B cell (primary cell): ENCODE measurements around the gene PCDH9. TPM values are rescaled to one million over a fixed set of nuclear protein-coding genes. Genes with fewer than 3 reads are reported as not detected.
A peak's percentile ranks its signal among the peaks of the same experiment; 100 is the strongest.

Source experiments
- ATAC-seq: fragments of 200-7000 bp; cut with Tn5 transposase; one replicate; pipeline ENCODE4 v1.10.0; 2021; ENCODE audit warnings: low read depth, mild to moderate bottlenecking, moderate number of reproducible peaks, moderate library complexity
- CTCF ChIA-PET: fragments of 350-600 bp; sonication (Branson Sonifier 250); formaldehyde crosslinking; loops from one replicate; lab custom pipeline; 2021; ENCODE audit warnings: antibody characterized with exemption, inconsistent platforms; lab: Charles Lee
- POLR2A ChIA-PET: fragments of 350-600 bp; sonication (Branson Sonifier 250); formaldehyde crosslinking; loops from one replicate; lab custom pipeline; 2021; ENCODE audit warnings: antibody characterized with exemption; lab: Charles Lee
- DNase-seq: peaks from one replicate; pipeline ENCODE4 v3.0.0; 2013
- H2AFZ ChIP-seq: 2 replicates; pipeline ENCODE4 v1.6.1; 2012; ENCODE audit warnings: mild to moderate bottlenecking, low read depth, low read length; ENCODE audit not compliant: insufficient read depth, poor library complexity, severe bottlenecking
- H3K27ac ChIP-seq, 2 donors: 1 replicate in 1 of 2; 2 replicates in 1 of 2; pipeline ENCODE4 v1.5.1; 2012 to 2013; ENCODE audit warnings: low read length in 2 of 2, mild to moderate bottlenecking in 2 of 2, moderate library complexity in 1 of 2
- H3K27me3 ChIP-seq, 4 experiments: fragments of 200-600 bp in 1 of 4; sonication (generic) in 1 of 4; replicated peaks in 1 of 4; 1 replicate in 2 of 4; 2 replicates in 2 of 4; pipeline versions ENCODE4 v1.6.1 to v1.7.0; 2013 to 2016; ENCODE audit warnings: low read length in 3 of 4, mild to moderate bottlenecking in 2 of 4, mixed read lengths in 1 of 4, moderate library complexity in 1 of 4; ENCODE audit not compliant: insufficient read depth in 4 of 4, control insufficient read depth in 3 of 4; ENCODE audit errors: control extremely low read depth in 1 of 4
- H3K36me3 ChIP-seq, 2 experiments: replicated peaks in 1 of 2; 1 replicate in 1 of 2; 2 replicates in 1 of 2; pipeline versions ENCODE4 v1.6.1 to v1.7.1; 2013; ENCODE audit warnings: low read length in 1 of 2; ENCODE audit not compliant: insufficient read depth in 2 of 2, control insufficient read depth in 1 of 2; ENCODE audit errors: control extremely low read depth in 1 of 2, extremely low read depth in 1 of 2
- H3K4me1 ChIP-seq, 2 donors: fragments of 200-600 bp in 1 of 2; sonication (generic) in 1 of 2; 1 replicate in 1 of 2; 2 replicates in 1 of 2; pipeline versions ENCODE4 v1.5.1 to v1.6.1; 2013 to 2017; ENCODE audit warnings: low read length in 2 of 2; ENCODE audit not compliant: control insufficient read depth in 2 of 2, insufficient read depth in 2 of 2
- H3K4me2 ChIP-seq: replicated peaks from 2 replicates; pipeline ENCODE3; 2012; ENCODE audit warnings: mild to moderate bottlenecking, low read depth, low read length; ENCODE audit not compliant: poor library complexity, severe bottlenecking
- H3K4me3 ChIP-seq, 5 experiments: fragments of 200-600 bp in 1 of 5; sonication (generic) in 1 of 5; 1 replicate in 3 of 5; 2 replicates in 2 of 5; pipeline versions ENCODE4 v1.5.1 to v1.7.0; 2011 to 2016; ENCODE audit warnings: low read length in 4 of 5, mild to moderate bottlenecking in 4 of 5, low read depth in 2 of 5, control low read depth in 1 of 5, moderate library complexity in 1 of 5; ENCODE audit not compliant: insufficient read depth in 1 of 5; ENCODE audit errors: control extremely low read depth in 1 of 5, extremely low read depth in 1 of 5
- H3K79me2 ChIP-seq: fragments of 200-600 bp; sonication (generic); one replicate; pipeline ENCODE4 v1.6.0; 2016; ENCODE audit warnings: low read length; ENCODE audit not compliant: control insufficient read depth, insufficient read depth
- H3K9ac ChIP-seq: fragments of 200-600 bp; sonication (generic); 2 replicates; pipeline ENCODE4 v1.6.1; 2017; ENCODE audit warnings: mild to moderate bottlenecking, low read length, moderate library complexity
- H3K9me3 ChIP-seq, 3 donors: one replicate each; pipeline versions ENCODE4 v1.6.1 to v1.7.1; 2013; ENCODE audit warnings: low read length in 2 of 3; ENCODE audit not compliant: control insufficient read depth in 2 of 3, insufficient read depth in 1 of 3; ENCODE audit errors: control extremely low read depth in 1 of 3
- H4K20me1 ChIP-seq: 2 replicates; pipeline ENCODE4 v1.6.0; 2012; ENCODE audit warnings: mild to moderate bottlenecking, low read length; ENCODE audit not compliant: insufficient read depth, control insufficient read depth, poor library complexity, severe bottlenecking
- H3K27ac Mint-ChIP-seq: one replicate; pipeline ENCODE4 v1.8.0; 2021; ENCODE audit warnings: mixed read lengths
- H3K27me3 Mint-ChIP-seq: one replicate; pipeline ENCODE4 v1.8.0; 2021; ENCODE audit warnings: mixed read lengths
- H3K4me1 Mint-ChIP-seq: one replicate; pipeline ENCODE4 v1.8.0; 2021; ENCODE audit warnings: mixed read lengths
- H3K4me3 Mint-ChIP-seq: one replicate; pipeline ENCODE4 v1.8.0; 2021; ENCODE audit warnings: mixed read lengths
- H3K9me3 Mint-ChIP-seq: one replicate; pipeline ENCODE4 v1.8.0; 2022; ENCODE audit warnings: mixed read lengths; ENCODE audit not compliant: insufficient read depth
- EZH2 ChIP-seq: IDR thresholded peaks from 2 replicates; pipeline ENCODE4 v1.6.1; 2012; ENCODE audit warnings: borderline replicate concordance, low read depth, mild to moderate bottlenecking, moderate library complexity, low read length; ENCODE audit not compliant: insufficient read depth, poor library complexity, severe bottlenecking
- WGBS: methylation state at CpG from one replicate; pipeline ENCODE4 v1.1.5; 2013; ENCODE audit warnings: missing lambda C conversion rate; ENCODE audit not compliant: insufficient coverage; 5-methylcytosine and 5-hydroxymethylcytosine counted together
- intact Hi-C: fragments of 100-400 bp; cut with micrococcal nuclease; formaldehyde crosslinking; loops from one replicate; pipeline ENCODE4 v1.10.0; 2022
- polyA plus RNA-seq: library from polyadenylated mRNA; depleted of rRNA; stranded (reverse); fragments of >200 nt; gene quantifications from 2 replicates; pipeline ENCODE4 v1.2.3, GENCODE V29; 2012
- total RNA-seq, 2 donors: library from RNA; stranded (reverse); fragments of 120-200 nt in 1 of 2; gene quantifications; 1 replicate in 1 of 2; 2 replicates in 1 of 2; pipeline versions ENCODE4 v1.2.3 to v1.2.4, GENCODE V29; 2013 to 2022
- TF ChIP-seq, protein P1 (sequence below): fragments of 200-600 bp; IDR thresholded peaks from one replicate; pipeline ENCODE4 v1.8.0; 2022; ENCODE audit warnings: antibody characterized with exemption, mild to moderate bottlenecking

The PCDH9 gene
- total and polyA plus RNA-seq, 2 donors (not counting 1 experiment from before 2014, with no cell fraction given) = 13.1 to 21.8 TPM

- Histone ChIP-seq H3K79me2 (peaks cover 25% of the 10 kb centered on the region), H3K4me2 (no peak overlapping the region), H3K36me3 (no peaks in the 10 kb centered on the region), H2AFZ (no peak overlapping the region), H3K4me3 (no peak overlapping the region), H3K9ac (no peak overlapping the region), H3K9me3 (peaks cover 0 to 4% (median 0%) of the 10 kb centered on the region in 3 donors), H3K27me3 (peaks cover 0 to 7% (median 3%) of the 10 kb centered on the region in 4 experiments), H3K27ac (no peak overlapping the region), H3K4me1 (peaks cover 19 to 20% of the 10 kb centered on the region in 2 donors), H4K20me1 (no peaks in the 10 kb centered on the region)
- ChIA-PET CTCF (interaction anchor here (1.5 to 1.6 kb wide), 2 partner anchors 9 to 238 kb away, joined by 4 to 6 read pairs; no protein-coding TSS in a partner anchor), POLR2A (no interaction called here)
- TF ChIP-seq, protein P1, sequence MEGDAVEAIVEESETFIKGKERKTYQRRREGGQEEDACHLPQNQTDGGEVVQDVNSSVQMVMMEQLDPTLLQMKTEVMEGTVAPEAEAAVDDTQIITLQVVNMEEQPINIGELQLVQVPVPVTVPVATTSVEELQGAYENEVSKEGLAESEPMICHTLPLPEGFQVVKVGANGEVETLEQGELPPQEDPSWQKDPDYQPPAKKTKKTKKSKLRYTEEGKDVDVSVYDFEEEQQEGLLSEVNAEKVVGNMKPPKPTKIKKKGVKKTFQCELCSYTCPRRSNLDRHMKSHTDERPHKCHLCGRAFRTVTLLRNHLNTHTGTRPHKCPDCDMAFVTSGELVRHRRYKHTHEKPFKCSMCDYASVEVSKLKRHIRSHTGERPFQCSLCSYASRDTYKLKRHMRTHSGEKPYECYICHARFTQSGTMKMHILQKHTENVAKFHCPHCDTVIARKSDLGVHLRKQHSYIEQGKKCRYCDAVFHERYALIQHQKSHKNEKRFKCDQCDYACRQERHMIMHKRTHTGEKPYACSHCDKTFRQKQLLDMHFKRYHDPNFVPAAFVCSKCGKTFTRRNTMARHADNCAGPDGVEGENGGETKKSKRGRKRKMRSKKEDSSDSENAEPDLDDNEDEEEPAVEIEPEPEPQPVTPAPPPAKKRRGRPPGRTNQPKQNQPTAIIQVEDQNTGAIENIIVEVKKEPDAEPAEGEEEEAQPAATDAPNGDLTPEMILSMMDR = no peak
- TF ChIP-seq EZH2 = no peak
- peaks cover 5% of the 10 kb centered on the region for H3K27me3 Mint-ChIP-seq
- H3K4me3 Mint-ChIP-seq = no peak overlapping the region
- ATAC-seq (no peak), DNase-seq (no peak)
- H3K27ac Mint-ChIP-seq = no peak overlapping the region
- H3K4me1 Mint-ChIP-seq = peaks cover 9% of the 10 kb centered on the region
- no peaks in the 10 kb centered on the region for H3K9me3 Mint-ChIP-seq
- WGBS = no CpG with 5 or more reads among the region's 5 CpGs
- intact Hi-C loops = loop anchor here (5.0 kb wide), 2 partner anchors 400 to 570 kb away; no protein-coding TSS in a partner anchor
Measured at GRCh38 chr13:67232384-67232783, 2.2 kb upstream of the PCDH9 start.

DNA sequence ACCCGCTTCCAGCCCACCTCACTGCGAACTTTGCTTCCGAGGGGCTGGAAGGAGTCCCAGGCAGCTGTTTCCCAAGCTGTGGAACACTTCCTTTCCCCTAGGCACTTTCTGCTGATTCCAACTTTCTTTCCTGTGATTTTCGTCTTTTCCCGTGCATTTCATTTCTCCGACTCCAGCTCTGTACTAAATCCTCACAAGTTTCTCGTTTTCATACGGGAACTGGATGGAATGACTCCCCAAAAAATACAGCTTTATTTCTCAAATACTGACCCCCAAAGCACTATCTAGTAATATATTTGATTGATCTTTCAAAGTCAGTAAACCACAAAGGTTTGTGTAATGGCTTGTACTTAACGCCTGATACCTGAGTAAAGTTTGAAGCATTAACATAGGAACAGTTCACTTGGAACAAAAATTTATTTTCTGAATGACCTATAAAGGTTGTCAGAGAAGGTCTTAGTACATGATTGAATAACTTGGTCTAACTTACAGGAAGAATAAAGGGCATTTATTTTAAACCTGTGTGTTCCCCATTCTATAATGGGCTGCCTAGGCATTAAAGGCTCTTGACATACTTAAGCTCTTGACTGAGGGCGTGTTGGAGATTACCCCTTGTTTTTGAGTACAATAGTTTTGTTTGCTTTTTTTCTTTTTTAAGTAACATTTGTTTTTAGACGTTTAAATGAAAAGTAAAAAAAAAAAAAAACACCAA is 1.3 kb upstream of the PCDH9 start:
- no peaks in the 10 kb centered on the region for H3K9me3 Mint-ChIP-seq
- intact Hi-C loops = loop anchor here (2.0 to 5.0 kb wide), 3 partner anchors 237 to 569 kb away; no protein-coding TSS in a partner anchor
- Histone ChIP-seq H3K4me2 (peak overlapping the region; percentile 91), H3K4me3 (peak overlapping the region; percentile 79 to 94 (median 92)), H4K20me1 (no peaks in the 10 kb centered on the region), H3K27ac (no peak overlapping the region), H2AFZ (peak overlapping the region; percentile 94), H3K4me1 (peaks cover 20 to 27% of the 10 kb centered on the region in 2 donors), H3K36me3 (no peaks in the 10 kb centered on the region), H3K9me3 (peaks cover 0 to 6% (median 3%) of the 10 kb centered on the region in 3 donors), H3K27me3 (peaks cover 0 to 7% (median 3%) of the 10 kb centered on the region in 4 experiments), H3K9ac (peak overlapping the region; percentile 86), H3K79me2 (peaks cover 29% of the 10 kb centered on the region)
- H3K4me3 Mint-ChIP-seq = no peak overlapping the region
- WGBS = 0% methylated on average over 4 of the region's 11 CpGs
- H3K27me3 Mint-ChIP-seq = peaks cover 5% of the 10 kb centered on the region
- ATAC-seq (no peak), DNase-seq (no peak)
- peaks cover 15% of the 10 kb centered on the region for H3K4me1 Mint-ChIP-seq
- ChIA-PET POLR2A (no interaction called here), CTCF (interaction anchor here (1.5 kb wide), 1 partner anchor 238 kb away, joined by 4 read pairs; no protein-coding TSS in a partner anchor)
- H3K27ac Mint-ChIP-seq = peak overlapping the region; percentile 68
- TF ChIP-seq, protein P1 = no peak
- no peak for TF ChIP-seq EZH2
